H9 (cell line): Measurements from ENCODE around the gene QRICH2. TPM values are rescaled to one million over a fixed set of nuclear protein-coding genes. Genes with fewer than 3 reads are reported as not detected.

Experiments
- DNase-seq: peaks from one replicate; pipeline ENCODE4 v3.0.0-alpha.2; 2017
- H2AFZ ChIP-seq: one replicate; pipeline ENCODE4 v1.6.1; 2013; ENCODE audit warnings: mild to moderate bottlenecking, low read length, control low read depth, moderate library complexity
- H2AK5ac ChIP-seq: 2 replicates; pipeline ENCODE4 v1.6.1; 2013; ENCODE audit warnings: low read length, control low read depth, mixed read lengths; ENCODE audit not compliant: insufficient read length
- H2BK120ac ChIP-seq: one replicate; pipeline ENCODE4 v1.6.1; 2013; ENCODE audit warnings: low read depth, mild to moderate bottlenecking, low read length, control low read depth, inconsistent platforms; ENCODE audit not compliant: poor library complexity, severe bottlenecking
- H2BK12ac ChIP-seq: 2 replicates; pipeline ENCODE4 v1.6.1; 2013; ENCODE audit warnings: low read length, control low read depth, mixed read lengths, low read depth; ENCODE audit not compliant: insufficient read length
- H2BK15ac ChIP-seq: 2 replicates; pipeline ENCODE4 v1.6.1; 2013; ENCODE audit warnings: low read depth, low read length, control low read depth
- H2BK20ac ChIP-seq: one replicate; pipeline ENCODE4 v1.6.1; 2013; ENCODE audit warnings: low read depth, mild to moderate bottlenecking, low read length, control low read depth, inconsistent platforms; ENCODE audit not compliant: poor library complexity, severe bottlenecking
- H2BK5ac ChIP-seq: 2 replicates; pipeline ENCODE4 v1.6.1; 2013; ENCODE audit warnings: low read length, control low read depth, mixed read lengths; ENCODE audit not compliant: insufficient read length
- H3K14ac ChIP-seq: 2 replicates; pipeline ENCODE4 v1.6.1; 2013; ENCODE audit warnings: low read length, control low read depth; ENCODE audit not compliant: insufficient read depth
- H3K18ac ChIP-seq: 2 replicates; pipeline ENCODE4 v1.6.1; 2013; ENCODE audit warnings: low read depth, mild to moderate bottlenecking, mixed read lengths, low read length, control low read depth; ENCODE audit not compliant: insufficient read length
- H3K23ac ChIP-seq: 2 replicates; pipeline ENCODE4 v1.6.1; 2013; ENCODE audit warnings: low read length, control low read depth, mixed read lengths, low read depth; ENCODE audit not compliant: insufficient read length
- H3K23me2 ChIP-seq: 2 replicates; pipeline ENCODE4 v1.6.1; 2013; ENCODE audit warnings: low read depth, mild to moderate bottlenecking, mixed read lengths, low read length, control low read depth; ENCODE audit not compliant: insufficient read length, poor library complexity, severe bottlenecking
- H3K27ac ChIP-seq: 2 replicates; pipeline ENCODE4 v1.5.1; 2013; ENCODE audit warnings: low read length, control low read depth, mixed read lengths, low read depth; ENCODE audit not compliant: insufficient read length
- H3K27me3 ChIP-seq: 2 replicates; pipeline ENCODE4 v1.6.1; 2013; ENCODE audit warnings: low read length, control low read depth, inconsistent platforms; ENCODE audit not compliant: insufficient read depth
- H3K4ac ChIP-seq: 2 replicates; pipeline ENCODE4 v1.6.1; 2013; ENCODE audit warnings: low read depth, mild to moderate bottlenecking, control low read depth, inconsistent platforms, low read length, moderate library complexity
- H3K4me1 ChIP-seq: 2 replicates; pipeline ENCODE4 v1.6.1; 2013; ENCODE audit warnings: low read length, control low read depth, inconsistent platforms; ENCODE audit not compliant: insufficient read depth
- H3K4me2 ChIP-seq: 2 replicates; pipeline ENCODE4 v1.6.1; 2013; ENCODE audit warnings: low read length, control low read depth, mixed read lengths; ENCODE audit not compliant: insufficient read length, insufficient read depth
- H3K56ac ChIP-seq: 2 replicates; pipeline ENCODE4 v1.6.1; 2013; ENCODE audit warnings: low read depth, mild to moderate bottlenecking, mixed read lengths, low read length, control low read depth; ENCODE audit not compliant: insufficient read length
- H3K79me1 ChIP-seq: 2 replicates; pipeline ENCODE4 v1.6.1; 2013; ENCODE audit warnings: low read depth, mild to moderate bottlenecking, moderate library complexity, low read length, control low read depth, inconsistent platforms; ENCODE audit not compliant: insufficient read depth, poor library complexity, severe bottlenecking
- H3K79me2 ChIP-seq: 2 replicates; pipeline ENCODE4 v1.6.1; 2013; ENCODE audit warnings: low read length, control low read depth, inconsistent platforms; ENCODE audit not compliant: insufficient read depth
- H3K9ac ChIP-seq: 2 replicates; pipeline ENCODE4 v1.6.1; 2013; ENCODE audit warnings: low read length, control low read depth, mixed read lengths; ENCODE audit not compliant: insufficient read length; ENCODE audit errors: extremely low read depth
- H3K9me3 ChIP-seq: one replicate; pipeline ENCODE4 v1.6.1; 2013; ENCODE audit warnings: low read depth, low read length, inconsistent platforms; ENCODE audit not compliant: control insufficient read depth
- H3T11ph ChIP-seq: one replicate; pipeline ENCODE4 v1.6.1; 2013; ENCODE audit warnings: mild to moderate bottlenecking, low read length, control low read depth, inconsistent platforms
- H4K20me1 ChIP-seq: one replicate; pipeline ENCODE4 v1.6.1; 2013; ENCODE audit not compliant: control insufficient read depth, insufficient read length, insufficient read depth
- H4K5ac ChIP-seq: 2 replicates; pipeline ENCODE4 v1.6.1; 2013; ENCODE audit warnings: low read depth, mild to moderate bottlenecking, mixed read lengths, low read length, control low read depth; ENCODE audit not compliant: insufficient read length
- H4K8ac ChIP-seq: replicated peaks from 2 replicates; pipeline ENCODE4 v1.6.1; 2013; ENCODE audit warnings: low read length, control low read depth, mixed read lengths, low read depth; ENCODE audit not compliant: insufficient read length
- H4K91ac ChIP-seq: 2 replicates; pipeline ENCODE4 v1.6.1; 2013; ENCODE audit warnings: low read depth, mild to moderate bottlenecking, moderate library complexity, mixed read lengths, low read length, control low read depth; ENCODE audit not compliant: insufficient read length
- H3K27ac Mint-ChIP-seq, 3 experiments: 2 replicates in 2 of 3; 3 replicates in 1 of 3; pipeline ENCODE4 v1.8.0; 2020 to 2021; ENCODE audit warnings: mixed read lengths in 3 of 3, mild to moderate bottlenecking in 1 of 3, moderate library complexity in 1 of 3
- H3K27me3 Mint-ChIP-seq: 2 replicates; pipeline ENCODE4 v1.8.0; 2021; ENCODE audit warnings: low read depth, mild to moderate bottlenecking, moderate library complexity, mixed read lengths
- H3K36me3 Mint-ChIP-seq, 3 experiments: 2 replicates in 2 of 3; 3 replicates in 1 of 3; pipeline ENCODE4 v1.8.0; 2020 to 2021; ENCODE audit warnings: low read depth in 3 of 3, mixed read lengths in 3 of 3; ENCODE audit not compliant: insufficient read depth in 1 of 3
- H3K4me1 Mint-ChIP-seq, 2 experiments: 2 replicates each; pipeline ENCODE4 v1.8.0; 2020; ENCODE audit warnings: mixed read lengths in 2 of 2
- H3K4me3 Mint-ChIP-seq, 2 experiments: 2 replicates in 1 of 2; 3 replicates in 1 of 2; pipeline ENCODE4 v1.8.0; 2020 to 2021; ENCODE audit warnings: mild to moderate bottlenecking in 2 of 2, mixed read lengths in 2 of 2, moderate library complexity in 1 of 2
- H3K9me3 Mint-ChIP-seq, 2 experiments: 2 replicates in 1 of 2; 3 replicates in 1 of 2; pipeline ENCODE4 v1.8.0; 2020; ENCODE audit warnings: mild to moderate bottlenecking in 2 of 2, mixed read lengths in 2 of 2, moderate library complexity in 1 of 2
- CTCF ChIP-seq: fragments of 200-600 bp; sonication (generic); conservative IDR thresholded peaks from 3 replicates; pipeline ENCODE4 v1.8.0; 2021; ENCODE audit warnings: antibody characterized with exemption, mild to moderate bottlenecking
- WGBS: extraction: QIAGEN DNeasy Blood & Tissue Kit; methylation state at CpG from one replicate; pipeline ENCODE4 v1.1.7; 2013; ENCODE audit warnings: missing lambda C conversion rate, low lambda C conversion rate, mixed read lengths; ENCODE audit not compliant: insufficient read length; ENCODE audit errors: extremely low coverage; 5-methylcytosine and 5-hydroxymethylcytosine counted together
- total RNA-seq: library from RNA; stranded (reverse); gene quantifications from 2 replicates; pipeline ENCODE4 v1.2.1, GENCODE V29; 2021

The QRICH2 gene
- total RNA-seq, 1 experiment from 2014 or later: 3.2 TPM

- Mint-ChIP-seq H3K4me1 (0 out of 4 replicates have a peak, but pooled peaks cover 0 to under 1% of the 10 kb centered on the region in 2 experiments), H3K27ac (no peak overlapping the region; a peak in 1 of 7 replicates), H3K27me3 (peaks cover 34% of the 10 kb centered on the region), H3K9me3 (no peaks in the 10 kb centered on the region), H3K4me3 (no peak overlapping the region), H3K36me3 (no peaks in the 10 kb centered on the region)
- H4K91ac ChIP-seq: no peak overlapping the region
- no peak overlapping the region for H3K9ac ChIP-seq
- no peaks in the 10 kb centered on the region for H3K79me1 ChIP-seq
- H3K4ac ChIP-seq: no peak overlapping the region
- H3K18ac ChIP-seq: no peak overlapping the region
- no peak overlapping the region for H3K27ac ChIP-seq
- no peak overlapping the region for H2BK15ac ChIP-seq
- H3K9me3 ChIP-seq: no peaks in the 10 kb centered on the region
- H2BK20ac ChIP-seq: no peak overlapping the region
- H3K56ac ChIP-seq: no peak overlapping the region
- no peak overlapping the region for H2AK5ac ChIP-seq
- H2BK120ac ChIP-seq: no peak overlapping the region
- H3K14ac ChIP-seq: no peak overlapping the region
- no peak overlapping the region for H3K4me2 ChIP-seq
- H3K23me2 ChIP-seq: no peaks in the 10 kb centered on the region
- no peak overlapping the region for H2BK12ac ChIP-seq
- H3T11ph ChIP-seq: no peak overlapping the region
- no peaks in the 10 kb centered on the region for H3K4me1 ChIP-seq
- no peak overlapping the region for H3K23ac ChIP-seq
- no peak for DNase-seq
- no peak overlapping the region for H4K5ac ChIP-seq
- no peak overlapping the region for H2BK5ac ChIP-seq
- H2AFZ ChIP-seq: no peak overlapping the region
- H3K79me2 ChIP-seq: no peaks in the 10 kb centered on the region
- no peak overlapping the region for H4K8ac ChIP-seq
- no peak for TF ChIP-seq CTCF
- no peaks in the 10 kb centered on the region for H4K20me1 ChIP-seq
- H3K27me3 ChIP-seq: peaks cover under 1% of the 10 kb centered on the region
- no CpG with 5 or more reads among the region's 6 CpGs for WGBS
These were observed 74.3 kb downstream of the QRICH2 start for GRCh38 chr17:76233588-76234353.
